ENCODE data around the gene SGCD.

The SGCD gene

GRCh38 chr5:156471893-156472292, 144.9 kb downstream of the SGCD start:
- no peak for FAIRE-seq

- FAIRE-seq = no peak
Observed at GRCh38 chr5:156473269-156473908, 146.4 kb downstream of the SGCD start.

GRCh38 chr5:156474251-156474650, 147.3 kb downstream of the SGCD start:
- FAIRE-seq = no peak

GRCh38 chr5:156475182-156476157, 148.5 kb downstream of the SGCD start:
- peak; percentile 9 for FAIRE-seq

- FAIRE-seq = peak; percentile 82
Observed at GRCh38 chr5:156476158-156476551, 149.2 kb downstream of the SGCD start.

GRCh38 chr5:156476678-156477077, 149.7 kb downstream of the SGCD start:
- FAIRE-seq = no peak

- FAIRE-seq = no peak
Observed at GRCh38 chr5:156477196-156477595, 150.2 kb downstream of the SGCD start.

GRCh38 chr5:156479849-156480248, 152.9 kb downstream of the SGCD start:
- no peak for FAIRE-seq

GRCh38 chr5:156481741-156482140, 154.8 kb downstream of the SGCD start:
- FAIRE-seq = no peak

GRCh38 chr5:156482818-156483217, 155.9 kb downstream of the SGCD start:
- FAIRE-seq = no peak

- FAIRE-seq = no peak
Observed at GRCh38 chr5:156486394-156487238, 159.7 kb downstream of the SGCD start.

GRCh38 chr5:156491766-156492165, 164.8 kb downstream of the SGCD start:
- FAIRE-seq = no peak

- no peak for FAIRE-seq
Observed at GRCh38 chr5:156496291-156496690, 169.3 kb downstream of the SGCD start.

- FAIRE-seq = no peak
Observed at GRCh38 chr5:156497804-156498208, 170.8 kb downstream of the SGCD start.

- FAIRE-seq = no peak
Observed at GRCh38 chr5:156498226-156498980, 171.4 kb downstream of the SGCD start.

- FAIRE-seq = no peak
Observed at GRCh38 chr5:156500755-156501154, 173.8 kb downstream of the SGCD start.

- FAIRE-seq = no peak
Observed at GRCh38 chr5:156505101-156505500, 178.1 kb downstream of the SGCD start.

GRCh38 chr5:156513123-156513815, 186.3 kb downstream of the SGCD start:
- no peak for FAIRE-seq

- no peak for FAIRE-seq
Observed at GRCh38 chr5:156515121-156515520, 188.2 kb downstream of the SGCD start.

- no peak for FAIRE-seq
Observed at GRCh38 chr5:156515803-156516360, 188.9 kb downstream of the SGCD start.
